ENCODE measurements around the gene CHD9NB. TPM values are rescaled to one million over a fixed set of nuclear protein-coding genes. Genes with fewer than 3 reads are reported as not detected.

CHD9NB gene
- total and polyA plus RNA-seq, 9 of the 15 experiments (the other 6 are each of a cell fraction or from before 2014, with no cell fraction given), result 0.06 to 0.10 (median 0.07) TPM; not detected in 6

- intact Hi-C loops (cut with micrococcal nuclease) (no loop called here), in situ Hi-C loops (cut with MboI) (no loop called here)
- ATAC-seq, result peak; percentile 40
- no peaks in the 10 kb centered on the region; the same call in 1 of the 2 replicates for H3K9me3 ChIP-seq (replicated peaks; ENCODE audit: control insufficient read depth, insufficient read depth, low read depth, low read length)
- 24% methylated on average over 1 of the region's 1 CpG for WGBS (ENCODE audit: insufficient coverage, low coverage, missing lambda C conversion rate)
- H3K4me3 ChIP-seq, result no peak overlapping the region
- H2AFZ ChIP-seq (ENCODE audit: low read depth, low read length), result no peak overlapping the region
- no peaks in the 10 kb centered on the region for H3K27me3 ChIP-seq (ENCODE audit: control insufficient read depth in 2 of 2, insufficient read depth in 2 of 2, low read length in 2 of 2)
- peaks cover 21% of the 10 kb centered on the region; the same call in 2 of the 3 replicates for H3K36me3 ChIP-seq (ENCODE audit: control insufficient read depth, insufficient read depth, low read length)
- ChIA-PET CTCF (ENCODE audit: low intra/inter-chr PET ratio) (no interaction called here), POLR2A (interaction anchor here (1.0 to 1.9 kb wide), 5 partner anchors 9 to 46 kb away, joined by 3 to 6 read pairs (median 4); no protein-coding TSS in a partner anchor)
- no peak overlapping the region for H3K4me2 ChIP-seq (ENCODE audit: insufficient read depth, low read length)
- FAIRE-seq, result peak; percentile 26
- H3K9ac ChIP-seq (ENCODE audit: insufficient read depth in 1 of 2, low read depth in 2 of 2, low read length in 2 of 2), result no peak overlapping the region
- peaks cover 74% of the 10 kb centered on the region for H3K79me2 ChIP-seq (ENCODE audit: control insufficient read depth, insufficient read depth, low read length)
- H3K9me1 ChIP-seq (ENCODE audit: control insufficient read depth, insufficient read depth, low read length), result no peaks in the 10 kb centered on the region
- peaks cover 5 to 59% of the 10 kb centered on the region in 2 experiments; a peak in 3 of 5 replicates for H3K4me1 ChIP-seq (replicated peaks in 1 of 2; ENCODE audit: control insufficient read depth in 2 of 2, insufficient read depth in 2 of 2, low read length in 2 of 2)
- no peak overlapping the region for H3K27ac ChIP-seq (ENCODE audit: extremely low read depth, low read depth, low read length)
- no TSS peak for BruUV-seq (replicated peaks)
- DNase-seq (ENCODE audit: extremely low read depth in 1 of 4, low spot score in 3 of 4), result peak in 2 of 4 experiments; percentile 51 to 54
- no peaks in the 10 kb centered on the region; the same call in 1 of the 2 replicates for H4K20me1 ChIP-seq (replicated peaks; ENCODE audit: control insufficient read depth, insufficient read depth, low read length)
- no peak for TF ChIP-seq CBX1 (IDR thresholded peaks at IDR 0.05; ENCODE audit: low read depth)
- no peak for TF ChIP-seq ZNF609 (CRISPR knock-in tag; IDR thresholded peaks at IDR 0.05; ENCODE audit: borderline replicate concordance)
- no peak for TF ChIP-seq DNMT1 (IDR thresholded peaks at IDR 0.05)
- TF ChIP-seq ZNF197 (CRISPR knock-in tag; IDR thresholded peaks at IDR 0.05; ENCODE audit: low read depth), result no peak
- peak; percentile 52 for TF ChIP-seq TCF3 (CRISPR knock-in tag; IDR thresholded peaks at IDR 0.05)
- TF ChIP-seq SRSF9 (IDR thresholded peaks at IDR 0.05; ENCODE audit: borderline replicate concordance, low read depth, low read length), result no peak
- no peak for TF ChIP-seq KDM4B (IDR thresholded peaks at IDR 0.05; ENCODE audit: borderline replicate concordance in 2 of 2, low read depth in 1 of 2)
- no peak for TF ChIP-seq ILF3 (IDR thresholded peaks at IDR 0.05; ENCODE audit: borderline replicate concordance)
- no peak for TF ChIP-seq SREBF2 (CRISPR knock-in tag; IDR thresholded peaks at IDR 0.05)
- TF ChIP-seq TEAD1 (CRISPR knock-in tag; IDR thresholded peaks at IDR 0.05), result no peak
- TF ChIP-seq, protein P1, sequence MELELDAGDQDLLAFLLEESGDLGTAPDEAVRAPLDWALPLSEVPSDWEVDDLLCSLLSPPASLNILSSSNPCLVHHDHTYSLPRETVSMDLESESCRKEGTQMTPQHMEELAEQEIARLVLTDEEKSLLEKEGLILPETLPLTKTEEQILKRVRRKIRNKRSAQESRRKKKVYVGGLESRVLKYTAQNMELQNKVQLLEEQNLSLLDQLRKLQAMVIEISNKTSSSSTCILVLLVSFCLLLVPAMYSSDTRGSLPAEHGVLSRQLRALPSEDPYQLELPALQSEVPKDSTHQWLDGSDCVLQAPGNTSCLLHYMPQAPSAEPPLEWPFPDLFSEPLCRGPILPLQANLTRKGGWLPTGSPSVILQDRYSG (tag; conservative IDR thresholded peaks at IDR 0.05; ENCODE audit: low read depth), result no peak
- TF ChIP-seq ZNF778 (CRISPR knock-in tag; IDR thresholded peaks at IDR 0.05), result no peak
- TF ChIP-seq EP300 (IDR thresholded peaks at IDR 0.05; ENCODE audit: low read length), result peak; percentile 71; the same call in 1 of the 2 replicates
- no peak for TF ChIP-seq NKRF (IDR thresholded peaks at IDR 0.05; ENCODE audit: borderline replicate concordance)
- no peak for TF ChIP-seq CC2D1A (IDR thresholded peaks at IDR 0.05)
- no peak for TF ChIP-seq ZNF431 (CRISPR knock-in tag; IDR thresholded peaks at IDR 0.05)
Observed at GRCh38 chr16:53083119-53083518, 30.4 kb upstream of the CHD9NB start.

Measured in K562 (cell line).